HL-60/S4 treated with retinoic acid at 250 ng/mL for 4 days and 3 days (cell line): ENCODE results near the gene DMBX1.

Source experiments
- in situ Hi-C: fragments of 300-500 bp; cut with MboI; formaldehyde crosslinking; loops from 2 replicates; pipeline ENCODE4 v1.7.0; 2022; ENCODE audit warnings: low sequenced_read_pairs

Gene DMBX1

GRCh38 chr1:46480959-46481646 is 8.5 kb upstream of the DMBX1 start:
- in situ Hi-C loops, result no loop called here

- in situ Hi-C loops, result no loop called here
These were observed 7.7 kb upstream of the DMBX1 start for GRCh38 chr1:46481961-46482360.

- in situ Hi-C loops, result no loop called here
These were observed 6.0 kb upstream of the DMBX1 start for GRCh38 chr1:46483589-46483988.

- in situ Hi-C loops, result no loop called here
These were observed 4.7 kb upstream of the DMBX1 start for GRCh38 chr1:46484783-46485490.

- in situ Hi-C loops, result no loop called here
These were observed 3.8 kb upstream of the DMBX1 start for GRCh38 chr1:46485564-46486431.

- in situ Hi-C loops, result no loop called here
These were observed 3.1 kb upstream of the DMBX1 start for GRCh38 chr1:46486432-46487015.

- in situ Hi-C loops, result no loop called here
These were observed 1.8 kb upstream of the DMBX1 start for GRCh38 chr1:46487818-46488218.

- in situ Hi-C loops, result no loop called here
These were observed 1.1 kb upstream of the DMBX1 start for GRCh38 chr1:46488343-46489168.

GRCh38 chr1:46489169-46489637 is 433 bp upstream of the DMBX1 start:
- in situ Hi-C loops, result no loop called here

GRCh38 chr1:46490406-46490655 is 695 bp downstream of the DMBX1 start:
- in situ Hi-C loops, result no loop called here

- in situ Hi-C loops, result no loop called here
These were observed 1.2 kb downstream of the DMBX1 start for GRCh38 chr1:46490656-46491442.

GRCh38 chr1:46491443-46492268 is 2.0 kb downstream of the DMBX1 start:
- in situ Hi-C loops, result no loop called here

GRCh38 chr1:46492269-46492853 is 2.7 kb downstream of the DMBX1 start:
- in situ Hi-C loops, result no loop called here

- in situ Hi-C loops, result no loop called here
These were observed 3.2 kb downstream of the DMBX1 start for GRCh38 chr1:46492871-46493270.

GRCh38 chr1:46493316-46494032 is 3.8 kb downstream of the DMBX1 start:
- in situ Hi-C loops, result no loop called here

- in situ Hi-C loops, result no loop called here
These were observed 5.3 kb downstream of the DMBX1 start for GRCh38 chr1:46494910-46495309.

GRCh38 chr1:46495778-46496177 is 6.1 kb downstream of the DMBX1 start:
- in situ Hi-C loops, result no loop called here

GRCh38 chr1:46496505-46496904 is 6.9 kb downstream of the DMBX1 start:
- in situ Hi-C loops, result no loop called here
